Neuronal stem cell (in vitro differentiated cells): ENCODE data around the gene EPHA6.

Experiments
- DNase-seq: peaks from one replicate; pipeline ENCODE4 v3.0.0-alpha.2; 2013; ENCODE audit warnings: low spot score
- H2AFZ ChIP-seq: one replicate; pipeline ENCODE4 v1.6.1; 2013; ENCODE audit warnings: mild to moderate bottlenecking, low read length, inconsistent platforms
- H2AK5ac ChIP-seq: 2 replicates; pipeline ENCODE4 v1.6.1; 2013; ENCODE audit warnings: low read depth, mild to moderate bottlenecking, inconsistent platforms, low read length, moderate library complexity, mixed read lengths
- H2BK120ac ChIP-seq: 2 replicates; pipeline ENCODE4 v1.6.1; 2013; ENCODE audit warnings: low read depth, mild to moderate bottlenecking, inconsistent platforms, low read length, moderate library complexity, mixed read lengths
- H2BK12ac ChIP-seq: one replicate; pipeline ENCODE4 v1.6.1; 2013; ENCODE audit warnings: low read length, inconsistent platforms
- H2BK15ac ChIP-seq: 2 replicates; pipeline ENCODE4 v1.6.1; 2013; ENCODE audit warnings: mild to moderate bottlenecking, low read length, inconsistent platforms, mixed read lengths
- H2BK5ac ChIP-seq: one replicate; pipeline ENCODE4 v1.6.1; 2013; ENCODE audit warnings: inconsistent platforms, mild to moderate bottlenecking, low read length, moderate library complexity
- H3K14ac ChIP-seq: one replicate; pipeline ENCODE4 v1.6.1; 2013; ENCODE audit warnings: low read length, inconsistent platforms
- H3K18ac ChIP-seq: 2 replicates; pipeline ENCODE4 v1.6.1; 2013; ENCODE audit warnings: low read length, inconsistent platforms
- H3K23ac ChIP-seq: 2 replicates; pipeline ENCODE4 v1.6.1; 2013; ENCODE audit warnings: low read depth, mild to moderate bottlenecking, mixed read lengths, low read length, inconsistent platforms; ENCODE audit not compliant: poor library complexity
- H3K27ac ChIP-seq: replicated peaks from 3 replicates; pipeline ENCODE4 v1.5.1; 2013; ENCODE audit warnings: low read length, inconsistent platforms
- H3K27me3 ChIP-seq, 3 experiments: 2 replicates each; pipeline ENCODE4 v1.6.1; 2013; ENCODE audit warnings: low read length in 3 of 3, mild to moderate bottlenecking in 2 of 3, inconsistent platforms in 1 of 3, low read depth in 1 of 3, mixed read lengths in 1 of 3, moderate library complexity in 1 of 3; ENCODE audit not compliant: control insufficient read depth in 3 of 3, insufficient read depth in 3 of 3
- H3K36me3 ChIP-seq, 2 donors: replicated peaks in 1 of 2; 2 replicates each; pipeline ENCODE4 v1.6.1; 2013; ENCODE audit warnings: low read length in 2 of 2; ENCODE audit not compliant: control insufficient read depth in 2 of 2, insufficient read depth in 2 of 2
- H3K4ac ChIP-seq: 2 replicates; pipeline ENCODE4 v1.6.1; 2013; ENCODE audit warnings: inconsistent platforms, mild to moderate bottlenecking, low read length, moderate library complexity
- H3K4me1 ChIP-seq, 2 donors: 1 replicate in 1 of 2; 2 replicates in 1 of 2; pipeline ENCODE4 v1.6.1; 2013; ENCODE audit warnings: low read length in 2 of 2, low read depth in 1 of 2; ENCODE audit not compliant: control insufficient read depth in 2 of 2, insufficient read depth in 1 of 2
- H3K4me2 ChIP-seq: one replicate; pipeline ENCODE4 v1.6.1; 2013; ENCODE audit warnings: mild to moderate bottlenecking, low read length, inconsistent platforms; ENCODE audit not compliant: insufficient read depth, poor library complexity, severe bottlenecking
- H3K4me3 ChIP-seq, 2 donors: 2 replicates each; pipeline ENCODE4 v1.5.1; 2013; ENCODE audit warnings: low read length in 2 of 2, mild to moderate bottlenecking in 2 of 2, inconsistent platforms in 1 of 2, moderate library complexity in 1 of 2
- H3K79me1 ChIP-seq: one replicate; pipeline ENCODE4 v1.6.1; 2013; ENCODE audit warnings: low read depth, mild to moderate bottlenecking, inconsistent platforms, low read length, moderate library complexity
- H3K9ac ChIP-seq: one replicate; pipeline ENCODE4 v1.6.1; 2013; ENCODE audit warnings: mild to moderate bottlenecking, low read depth, low read length, inconsistent platforms; ENCODE audit not compliant: poor library complexity
- H3K9me3 ChIP-seq, 2 donors: replicated peaks in 1 of 2; 2 replicates each; pipeline versions ENCODE3 to v1.6.1; 2013; ENCODE audit warnings: low read length in 2 of 2, mild to moderate bottlenecking in 2 of 2, inconsistent platforms in 1 of 2, low read depth in 1 of 2, mixed read lengths in 1 of 2, moderate library complexity in 1 of 2; ENCODE audit not compliant: control insufficient read depth in 2 of 2, insufficient read depth in 1 of 2
- H4K8ac ChIP-seq: one replicate; pipeline ENCODE4 v1.6.1; 2013; ENCODE audit warnings: low read depth, mild to moderate bottlenecking, inconsistent platforms, low read length, moderate library complexity
- H4K91ac ChIP-seq: one replicate; pipeline ENCODE4 v1.6.1; 2013; ENCODE audit warnings: low read length, low read depth, mild to moderate bottlenecking, inconsistent platforms; ENCODE audit not compliant: poor library complexity
- WGBS, 2 donors: extraction: QIAGEN DNeasy Blood & Tissue Kit; methylation state at CpG; one replicate each; pipeline ENCODE4 v1.1.7; 2013; ENCODE audit warnings: missing lambda C conversion rate in 2 of 2, mixed read lengths in 1 of 2; ENCODE audit not compliant: insufficient read length in 2 of 2, insufficient replicate concordance in 1 of 2; ENCODE audit errors: extremely low coverage in 2 of 2; 5-methylcytosine and 5-hydroxymethylcytosine counted together

The EPHA6 gene

GRCh38 chr3:96865605-96866004 lies 51.2 kb downstream of the EPHA6 start:
- H3K23ac ChIP-seq = no peak overlapping the region
- no peak overlapping the region for H4K91ac ChIP-seq
- H3K18ac ChIP-seq = no peak overlapping the region
- H3K79me1 ChIP-seq = no peaks in the 10 kb centered on the region
- H3K4me2 ChIP-seq = no peak overlapping the region
- H2BK5ac ChIP-seq = no peak overlapping the region
- no peak overlapping the region for H3K27ac ChIP-seq
- no peak overlapping the region for H4K8ac ChIP-seq
- H2AK5ac ChIP-seq = no peak overlapping the region
- no peak overlapping the region for H3K4ac ChIP-seq
- H2BK120ac ChIP-seq = no peak overlapping the region
- WGBS, 2 donors = no CpG with 5 or more reads among the region's 2 CpGs
- no peak overlapping the region for H3K4me3 ChIP-seq
- no peaks in the 10 kb centered on the region for H3K36me3 ChIP-seq
- no peak overlapping the region for H3K14ac ChIP-seq
- DNase-seq = no peak
- H2BK12ac ChIP-seq = no peak overlapping the region
- H3K9ac ChIP-seq = no peak overlapping the region
- no peaks in the 10 kb centered on the region for H3K27me3 ChIP-seq
- H2AFZ ChIP-seq = no peak overlapping the region
- H3K4me1 ChIP-seq = no peaks in the 10 kb centered on the region
- H2BK15ac ChIP-seq = no peak overlapping the region
- no peaks in the 10 kb centered on the region for H3K9me3 ChIP-seq

DNA sequence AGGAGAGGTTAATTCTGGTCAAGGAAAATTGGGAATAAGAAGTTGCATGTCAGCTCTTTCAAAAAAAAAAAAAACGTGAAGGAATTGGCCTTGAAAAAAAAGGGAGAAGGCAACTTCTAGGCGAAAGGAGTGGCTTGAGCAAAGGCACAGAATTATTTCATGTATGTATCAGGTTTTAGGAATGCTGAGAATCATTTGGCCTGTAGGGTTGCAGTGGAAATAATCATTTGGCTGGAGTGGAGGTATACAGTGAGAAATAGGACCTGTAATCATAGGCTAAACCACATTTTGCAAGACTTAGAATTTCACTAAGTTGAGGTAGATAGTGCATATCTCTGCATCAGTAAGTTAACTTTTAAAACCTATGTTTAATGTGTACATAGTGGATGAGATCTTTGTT lies 54.9 kb downstream of the EPHA6 start:
- Histone ChIP-seq H2BK5ac (no peak overlapping the region), H3K36me3 (no peaks in the 10 kb centered on the region), H3K9me3 (no peaks in the 10 kb centered on the region), H3K4ac (no peak overlapping the region), H3K14ac (no peak overlapping the region), H2AFZ (no peak overlapping the region), H4K8ac (no peak overlapping the region), H3K18ac (no peak overlapping the region), H2AK5ac (no peak overlapping the region), H3K27me3 (no peaks in the 10 kb centered on the region), H2BK15ac (no peak overlapping the region), H3K4me1 (no peaks in the 10 kb centered on the region), H3K27ac (no peak overlapping the region), H3K79me1 (no peaks in the 10 kb centered on the region), H3K4me2 (no peak overlapping the region), H4K91ac (no peak overlapping the region), H3K9ac (no peak overlapping the region), H2BK12ac (no peak overlapping the region), H3K23ac (no peak overlapping the region), H3K4me3 (no peak overlapping the region), H2BK120ac (no peak overlapping the region)
- no peak for DNase-seq
- WGBS, 2 donors = no CpG with 5 or more reads among the region's 2 CpGs

GRCh38 chr3:96877510-96877909 lies 63.1 kb downstream of the EPHA6 start:
- Histone ChIP-seq H3K23ac (no peak overlapping the region), H3K36me3 (no peaks in the 10 kb centered on the region), H3K4me1 (no peaks in the 10 kb centered on the region), H2BK12ac (no peak overlapping the region), H3K4me3 (no peak overlapping the region), H2AK5ac (no peak overlapping the region), H3K4me2 (no peak overlapping the region), H2BK120ac (no peak overlapping the region), H3K18ac (no peak overlapping the region), H3K14ac (no peak overlapping the region), H4K8ac (no peak overlapping the region), H4K91ac (no peak overlapping the region), H3K9ac (no peak overlapping the region), H3K79me1 (no peaks in the 10 kb centered on the region), H2BK5ac (no peak overlapping the region), H2AFZ (no peak overlapping the region), H3K4ac (no peak overlapping the region), H2BK15ac (no peak overlapping the region), H3K27me3 (no peaks in the 10 kb centered on the region), H3K27ac (no peak overlapping the region), H3K9me3 (no peaks in the 10 kb centered on the region)
- WGBS, 2 donors = no CpG with 5 or more reads among the region's 4 CpGs
- DNase-seq = no peak

DNA sequence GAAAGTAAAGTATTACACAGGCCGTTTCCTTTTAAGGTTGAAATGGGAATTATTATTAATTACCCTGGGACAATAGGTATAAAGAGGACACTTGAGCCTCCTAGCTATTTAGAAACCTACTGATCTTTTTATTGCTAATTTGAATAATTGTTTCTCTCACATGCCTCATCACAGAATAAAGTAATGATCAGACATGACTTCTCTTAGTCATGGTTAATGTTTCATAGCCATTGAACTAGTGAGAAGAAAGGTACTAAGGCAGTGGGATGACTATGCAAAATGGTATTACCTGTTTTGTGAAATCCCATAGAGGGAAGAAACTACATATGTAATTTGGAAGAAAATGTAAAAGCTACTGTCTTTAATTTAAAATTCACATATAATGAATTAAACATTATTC lies 85.6 kb downstream of the EPHA6 start:
- Histone ChIP-seq H3K36me3 (no peaks in the 10 kb centered on the region), H3K18ac (no peak overlapping the region), H3K79me1 (no peaks in the 10 kb centered on the region), H2BK120ac (no peak overlapping the region), H3K9ac (no peak overlapping the region), H2BK12ac (no peak overlapping the region), H3K9me3 (no peaks in the 10 kb centered on the region), H3K27me3 (no peaks in the 10 kb centered on the region), H2BK5ac (no peak overlapping the region), H4K8ac (no peak overlapping the region), H4K91ac (no peak overlapping the region), H3K14ac (no peak overlapping the region), H3K4me2 (no peak overlapping the region), H3K27ac (no peak overlapping the region), H2AFZ (no peak overlapping the region), H3K4me3 (no peak overlapping the region), H2BK15ac (no peak overlapping the region), H3K4ac (no peak overlapping the region), H2AK5ac (no peak overlapping the region), H3K23ac (no peak overlapping the region), H3K4me1 (no peaks in the 10 kb centered on the region)
- no CpG with 5 or more reads among the region's 1 CpG for WGBS, 2 donors
- DNase-seq = no peak
